Endothelial cell of umbilical vein (primary cell): ENCODE results near the gene BCL7C. TPM values are rescaled to one million over a fixed set of nuclear protein-coding genes. Genes with fewer than 3 reads are reported as not detected.

Experiments used
- BruUV-seq: library from RNA; stranded (reverse); fragments of 400-500 nt; replicated peaks from 2 replicates; lab custom pipeline; 2021; lab: Mats Ljungman, UMichigan
- CTCF ChIA-PET: fragments of 300-600, 350-600 bp; sonication (Branson Sonifier 250); formaldehyde crosslinking; loops from one replicate; lab custom pipeline; 2021; ENCODE audit warnings: antibody characterized with exemption, inconsistent platforms; lab: Charles Lee
- POLR2A ChIA-PET: fragments of 300-600, 350-600 bp; sonication (Branson Sonifier 250); formaldehyde crosslinking; loops from one replicate; lab custom pipeline; 2021; ENCODE audit warnings: antibody characterized with exemption, inconsistent platforms; lab: Charles Lee
- DNase-seq: peaks from one replicate; pipeline ENCODE4 v3.0.0-alpha.2; 2011; ENCODE audit warnings: low read depth, low spot score
- FAIRE-seq: peaks from 2 replicates; lab custom pipeline; 2011; peaks lifted over from hg19 to GRCh38; lab: Jason Lieb, UNC
- H2AFZ ChIP-seq: 2 replicates; pipeline ENCODE4 v1.6.0; 2012; ENCODE audit warnings: low read depth, low read length, control low read depth, inconsistent platforms
- H3K27ac ChIP-seq: 2 replicates; pipeline ENCODE4 v1.5.1; 2011; ENCODE audit warnings: low read depth, mild to moderate bottlenecking, control low read depth, low read length, moderate library complexity; ENCODE audit not compliant: insufficient read depth
- H3K27me3 ChIP-seq, 2 experiments: 2 replicates each; pipeline versions ENCODE4 v1.6.0 to v1.6.1; 2011; ENCODE audit warnings: low read length in 2 of 2, mixed read lengths in 1 of 2; ENCODE audit not compliant: control insufficient read depth in 2 of 2, insufficient read depth in 2 of 2
- H3K36me3 ChIP-seq, 2 experiments: 2 replicates in 1 of 2; 3 replicates in 1 of 2; pipeline ENCODE4 v1.5.1; 2011; ENCODE audit warnings: low read length in 2 of 2, mild to moderate bottlenecking in 1 of 2, moderate library complexity in 1 of 2; ENCODE audit not compliant: control insufficient read depth in 2 of 2, insufficient read depth in 2 of 2; ENCODE audit errors: extremely low read depth in 1 of 2
- H3K4me1 ChIP-seq: 3 replicates; pipeline ENCODE4 v1.5.1; 2011; ENCODE audit warnings: mild to moderate bottlenecking, low read length; ENCODE audit not compliant: control insufficient read depth, insufficient read depth; ENCODE audit errors: extremely low read depth
- H3K4me2 ChIP-seq: 2 replicates; pipeline ENCODE4 v1.6.1; 2011; ENCODE audit warnings: low read length, control low read depth, mixed read lengths; ENCODE audit not compliant: insufficient read depth
- H3K4me3 ChIP-seq, 3 experiments: fragments of 200-600 bp in 1 of 3; sonication (generic), shearing (Covaris generic) in 1 of 3; replicated peaks in 1 of 3; 2 replicates each; pipeline ENCODE4 v1.5.1; 2011 to 2016; ENCODE audit warnings: control low read depth in 3 of 3, low read length in 3 of 3, mild to moderate bottlenecking in 2 of 3, inconsistent platforms in 1 of 3, low read depth in 1 of 3, moderate library complexity in 1 of 3; ENCODE audit not compliant: insufficient read depth in 1 of 3
- H3K79me2 ChIP-seq: 2 replicates; pipeline ENCODE4 v1.6.0; 2012; ENCODE audit warnings: low read length, inconsistent platforms; ENCODE audit not compliant: control insufficient read depth, insufficient read depth
- H3K9ac ChIP-seq: replicated peaks from 2 replicates; pipeline ENCODE3; 2011; ENCODE audit warnings: low read length, control low read depth; ENCODE audit not compliant: insufficient read depth; ENCODE audit errors: extremely low read depth
- H3K9me1 ChIP-seq: replicated peaks from 3 replicates; pipeline ENCODE4 v1.6.0; 2011; ENCODE audit warnings: mild to moderate bottlenecking, low read length; ENCODE audit not compliant: control insufficient read depth, insufficient read depth; ENCODE audit errors: extremely low read depth
- H3K9me3 ChIP-seq: replicated peaks from 2 replicates; pipeline ENCODE4 v1.5.1; 2012; ENCODE audit warnings: low read length, inconsistent platforms; ENCODE audit not compliant: control insufficient read depth, insufficient read depth
- H4K20me1 ChIP-seq: replicated peaks from 2 replicates; pipeline ENCODE3; 2011; ENCODE audit warnings: mild to moderate bottlenecking, low read length; ENCODE audit not compliant: control insufficient read depth, insufficient read depth; ENCODE audit errors: extremely low read depth
- CTCF ChIP-seq, 2 donors: IDR thresholded peaks; 1 replicate in 1 of 2; 2 replicates in 1 of 2; pipeline ENCODE4 v1.5.1; 2011; ENCODE audit warnings: low read length in 2 of 2, mild to moderate bottlenecking in 2 of 2, moderate library complexity in 2 of 2, control low read depth in 1 of 2, inconsistent platforms in 1 of 2, low read depth in 1 of 2; ENCODE audit not compliant: insufficient read depth in 1 of 2; ENCODE audit errors: extremely low read depth in 1 of 2
- EZH2 ChIP-seq: IDR thresholded peaks from 2 replicates; pipeline ENCODE4 v1.6.1; 2012; ENCODE audit warnings: borderline replicate concordance, low read depth, mild to moderate bottlenecking, moderate library complexity, low read length, inconsistent platforms; ENCODE audit not compliant: severe bottlenecking
- FOS ChIP-seq: IDR thresholded peaks from 2 replicates; pipeline ENCODE4 v1.6.1; 2011; ENCODE audit warnings: mild to moderate bottlenecking, low read length, moderate library complexity, borderline replicate concordance; ENCODE audit not compliant: insufficient read depth
- GATA2 ChIP-seq: IDR thresholded peaks from 2 replicates; pipeline ENCODE4 v1.7.0; 2011; ENCODE audit warnings: low read depth, mild to moderate bottlenecking, moderate library complexity, mixed read lengths, low read length; ENCODE audit not compliant: insufficient read length, insufficient read depth
- JUN ChIP-seq: IDR thresholded peaks from 2 replicates; pipeline ENCODE4 v1.6.1; 2011; ENCODE audit warnings: borderline replicate concordance, low read depth; ENCODE audit not compliant: insufficient read length, insufficient read depth
- MAX ChIP-seq: IDR thresholded peaks from 2 replicates; pipeline ENCODE4 v1.6.1; 2011; ENCODE audit not compliant: insufficient read depth, insufficient read length
- MYC ChIP-seq: IDR thresholded peaks from one replicate; pipeline ENCODE4 v1.6.1; 2011; ENCODE audit warnings: mild to moderate bottlenecking, low read depth, low read length
- POLR2A ChIP-seq: IDR thresholded peaks from 2 replicates; pipeline ENCODE4 v1.6.1; 2012; ENCODE audit warnings: low read depth, mild to moderate bottlenecking, control low read depth, low read length
- POLR2AphosphoS5 ChIP-seq: IDR thresholded peaks from 2 replicates; pipeline ENCODE4 v1.6.1; 2012; ENCODE audit warnings: low read depth, mild to moderate bottlenecking, control low read depth, low read length, moderate library complexity; ENCODE audit not compliant: insufficient read depth
- dilution Hi-C: fragments of 300-500 bp; cut with MboI; formaldehyde crosslinking; loops from one replicate; pipeline ENCODE4 v1.15.0; 2019; ENCODE audit warnings: low sequenced_read_pairs; ENCODE audit not compliant: extremely low pct_ligation_motif_present
- intact Hi-C: fragments of 100-400 bp; cut with micrococcal nuclease; formaldehyde crosslinking; loops from one replicate; pipeline ENCODE4 v1.10.0; 2022
- polyA plus RNA-seq, 4 experiments: library from polyadenylated mRNA; depleted of rRNA in 3 of 4; stranded (reverse) in 3 of 4; unstranded in 1 of 4; fragments of >200 nt; gene quantifications; 2 replicates each; pipeline versions ENCODE4 v1.2.1 to v1.2.3, GENCODE V29; 2011 to 2012; ENCODE audit warnings: missing spikeins in 1 of 4
- total RNA-seq: library from RNA; stranded (reverse); gene quantifications from 2 replicates; pipeline ENCODE4 v1.2.3, GENCODE V29; 2021

Gene BCL7C
- total and polyA plus RNA-seq, 2 donors (not counting 3 experiments of a cell fraction or from before 2014, with no cell fraction given) = 30.2 to 38.3 TPM

GRCh38 chr16:30924076-30924912, 30.4 kb upstream of the BCL7C start:
- Histone ChIP-seq H4K20me1 (no peaks in the 10 kb centered on the region), H3K9me3 (no peaks in the 10 kb centered on the region), H3K4me1 (peaks cover 2% of the 10 kb centered on the region), H2AFZ (no peak overlapping the region), H3K27me3 (no peaks in the 10 kb centered on the region), H3K4me2 (peak overlapping the region; percentile 44), H3K9ac (peak overlapping the region; percentile 35), H3K9me1 (no peaks in the 10 kb centered on the region), H3K4me3 (peak overlapping the region; percentile 25 to 87 (median 39)), H3K27ac (no peak overlapping the region), H3K79me2 (no peaks in the 10 kb centered on the region), H3K36me3 (peaks cover 0 to 14% of the 10 kb centered on the region in 2 experiments)
- DNase-seq = no peak
- ChIA-PET CTCF (interaction anchor here (0.8 to 1.6 kb wide), 3 partner anchors 18 to 80 kb away, joined by 3 to 9 read pairs (median 5); no protein-coding TSS in a partner anchor), POLR2A (interaction anchor here (0.6 kb wide), 1 partner anchor 31 kb away, joined by 5 read pairs; no protein-coding TSS in a partner anchor)
- TF ChIP-seq EZH2 = no peak
- TF ChIP-seq CTCF (IDR thresholded peaks at IDR 0.05; ENCODE audit: extremely low read depth in 1 of 2, insufficient read depth in 1 of 2, low read depth in 1 of 2, low read length in 2 of 2) = no peak
- TF ChIP-seq POLR2A = no peak
- TF ChIP-seq POLR2AphosphoS5 = no peak
- TF ChIP-seq FOS = no peak
- no peak for TF ChIP-seq MAX
- TF ChIP-seq JUN = no peak
- no peak for TF ChIP-seq MYC
- TF ChIP-seq GATA2 = no peak
- dilution Hi-C loops (no loop called here), intact Hi-C loops (loop anchor here (5.0 kb wide), 1 partner anchor 162 kb away; the partner anchor contains the start of genes CFAP119 and RNF40)
- FAIRE-seq = no peak
- no TSS peak for BruUV-seq
